ENCODE measurements around the gene HMGB4.

- TF ChIP-seq CTCF (IDR thresholded peaks at IDR 0.05; ENCODE audit: low read depth, low read length) (no peak), POLR2A (IDR thresholded peaks at IDR 0.05; ENCODE audit: extremely low read depth, insufficient read length) (no peak), MYC (IDR thresholded peaks at IDR 0.05; ENCODE audit: low read depth, low read length) (no peak)
- TF ChIP-seq, protein P1, sequence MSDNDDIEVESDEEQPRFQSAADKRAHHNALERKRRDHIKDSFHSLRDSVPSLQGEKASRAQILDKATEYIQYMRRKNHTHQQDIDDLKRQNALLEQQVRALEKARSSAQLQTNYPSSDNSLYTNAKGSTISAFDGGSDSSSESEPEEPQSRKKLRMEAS (IDR thresholded peaks at IDR 0.05; ENCODE audit: low read depth, low read length): no peak
These were observed 14.5 kb downstream of the HMGB4 start for GRCh38 chr1:33878392-33878791.
